HCT116 (cell line): ENCODE data around the gene CHST10. TPM values are rescaled to one million over a fixed set of nuclear protein-coding genes. Genes with fewer than 3 reads are reported as not detected.

Source experiments
- ATAC-seq: fragments of 200-7000 bp; cut with Tn5 transposase; 2 replicates; pipeline ENCODE4 v1.9.1; 2020; ENCODE audit warnings: mild to moderate bottlenecking, moderate library complexity
- BruUV-seq: library from RNA; stranded (reverse); fragments of 400-500 nt; replicated peaks from 2 replicates; lab custom pipeline; 2021; lab: Mats Ljungman, UMichigan
- CTCF ChIA-PET: fragments of 300-600 bp; sonication (Branson Sonifier 250); formaldehyde crosslinking; loops from one replicate; lab custom pipeline; 2021; ENCODE audit warnings: antibody characterized with exemption; lab: Charles Lee
- POLR2A ChIA-PET: fragments of 300-600, 350-600 bp; sonication (Branson Sonifier 250); formaldehyde crosslinking; loops from one replicate; lab custom pipeline; 2021; ENCODE audit warnings: antibody characterized with exemption; lab: Charles Lee
- RAD21 ChIA-PET, 2 experiments: fragments of 300-600 bp; sonication (Branson Sonifier 250); formaldehyde crosslinking; loops; one replicate each; lab custom pipeline; 2023; ENCODE audit warnings: low total read pairs in 2 of 2; ENCODE audit not compliant: uncharacterized antibody in 2 of 2, unreplicated experiment in 2 of 2, low non-redundant PET in 1 of 2; lab: Charles Lee
- DNase-seq: peaks from one replicate; pipeline ENCODE4 v3.0.0-alpha.2; 2010; ENCODE audit warnings: low read depth, low spot score
- H2AFZ ChIP-seq: fragments of 200-600 bp; shearing (Covaris generic), sonication (generic); 2 replicates; pipeline ENCODE4 v1.6.1; 2017; ENCODE audit warnings: low read depth, mixed run types, mixed read lengths, antibody characterized with exemption, low read length; ENCODE audit not compliant: poor library complexity, severe bottlenecking
- H3K27ac ChIP-seq: 2 replicates; pipeline ENCODE4 v1.5.1; 2012; ENCODE audit warnings: low read depth, low read length
- H3K27me3 ChIP-seq: fragments of 200-600 bp; sonication (generic); 2 replicates; pipeline ENCODE4 v1.6.1; 2016; ENCODE audit warnings: mixed run types, low read length, mixed read lengths; ENCODE audit not compliant: insufficient read depth
- H3K36me3 ChIP-seq, 2 experiments: fragments of 200-500 bp in 1 of 2; fragments of 200-600 bp in 1 of 2; sonication (Bioruptor generic) in 1 of 2; sonication (generic) in 1 of 2; 2 replicates each; pipeline versions ENCODE4 v1.5.1 to v1.6.1; 2014 to 2016; ENCODE audit warnings: low read length in 2 of 2, inconsistent platforms in 1 of 2, mixed read lengths in 1 of 2, mixed run types in 1 of 2; ENCODE audit not compliant: insufficient read depth in 2 of 2, control insufficient read depth in 1 of 2
- H3K4me1 ChIP-seq, 2 experiments: fragments of 200-600 bp in 1 of 2; sonication (generic) in 1 of 2; 2 replicates each; pipeline versions ENCODE4 v1.5.1 to v1.6.1; 2012 to 2017; ENCODE audit warnings: low read length in 2 of 2, inconsistent platforms in 1 of 2, mild to moderate bottlenecking in 1 of 2, mixed read lengths in 1 of 2, mixed run types in 1 of 2, moderate library complexity in 1 of 2; ENCODE audit not compliant: insufficient read depth in 2 of 2, control insufficient read depth in 1 of 2
- H3K4me2 ChIP-seq: fragments of 200-600 bp; sonication (generic); 2 replicates; pipeline ENCODE4 v1.6.1; 2017; ENCODE audit warnings: mixed run types, low read length, mixed read lengths
- H3K4me3 ChIP-seq, 2 experiments: fragments of 200-600 bp in 1 of 2; sonication (generic) in 1 of 2; replicated peaks in 1 of 2; 2 replicates each; pipeline ENCODE4 v1.5.1; 2011 to 2016; ENCODE audit warnings: low read length in 2 of 2, control low read depth in 1 of 2, low read depth in 1 of 2, mild to moderate bottlenecking in 1 of 2, mixed read lengths in 1 of 2, mixed run types in 1 of 2
- H3K79me2 ChIP-seq: fragments of 200-600 bp; sonication (generic); 2 replicates; pipeline ENCODE4 v1.6.1; 2017; ENCODE audit warnings: mild to moderate bottlenecking, mixed run types, low read length, moderate library complexity, mixed read lengths; ENCODE audit not compliant: insufficient read depth
- H3K9ac ChIP-seq: fragments of 200-600 bp; sonication (generic); 2 replicates; pipeline ENCODE4 v1.6.1; 2016; ENCODE audit warnings: low read length, mixed read lengths
- H3K9me2 ChIP-seq: fragments of 200-600 bp; sonication (generic), shearing (Covaris generic); 2 replicates; pipeline ENCODE4 v1.6.1; 2017; ENCODE audit warnings: mixed run types, mild to moderate bottlenecking, moderate library complexity; ENCODE audit not compliant: insufficient read depth
- H3K9me3 ChIP-seq, 2 experiments: fragments of 200-500 bp in 1 of 2; fragments of 200-600 bp in 1 of 2; sonication (Bioruptor generic) in 1 of 2; sonication (generic) in 1 of 2; 2 replicates each; pipeline ENCODE4 v1.6.1; 2014 to 2017; ENCODE audit warnings: low read length in 2 of 2, mixed read lengths in 2 of 2, inconsistent platforms in 1 of 2, low read depth in 1 of 2, mild to moderate bottlenecking in 1 of 2, mixed run types in 1 of 2, moderate library complexity in 1 of 2; ENCODE audit not compliant: control insufficient read depth in 1 of 2, insufficient read depth in 1 of 2
- H4K20me1 ChIP-seq: fragments of 200-600 bp; sonication (generic), shearing (Covaris generic); 2 replicates; pipeline ENCODE4 v1.6.1; 2017; ENCODE audit warnings: mixed run types, mild to moderate bottlenecking, moderate library complexity; ENCODE audit not compliant: insufficient read depth
- CEBPB ChIP-seq: IDR thresholded peaks from 2 replicates; pipeline ENCODE4 v1.6.1; 2012; ENCODE audit warnings: low read depth
- ELF1 ChIP-seq: IDR thresholded peaks from 2 replicates; pipeline ENCODE4 v1.6.1; 2012; ENCODE audit warnings: low read depth, borderline replicate concordance
- EZH2phosphoT487 ChIP-seq: fragments of 200-600 bp; IDR thresholded peaks from 2 replicates; pipeline ENCODE4 v1.6.1; 2018; ENCODE audit warnings: antibody characterized with exemption, borderline replicate concordance
- POLR2A ChIP-seq: IDR thresholded peaks from 2 replicates; pipeline ENCODE4 v1.7.0; 2011; ENCODE audit warnings: borderline replicate concordance; ENCODE audit not compliant: insufficient read depth, insufficient read length; ENCODE audit errors: extremely low read depth
- POLR2AphosphoS5 ChIP-seq: IDR thresholded peaks from 2 replicates; pipeline ENCODE4 v1.6.1; 2011; ENCODE audit warnings: mild to moderate bottlenecking, low read depth, low read length, moderate library complexity
- RAD21 ChIP-seq: IDR thresholded peaks from 2 replicates; pipeline ENCODE4 v1.6.1; 2012; ENCODE audit warnings: low read depth, mild to moderate bottlenecking
- ZNF274 ChIP-seq: fragments of 200-500 bp; sonication (Bioruptor generic); IDR thresholded peaks from 2 replicates; pipeline ENCODE4 v1.6.1; 2014; ENCODE audit warnings: mild to moderate bottlenecking, low read depth, low read length, inconsistent platforms
- intact Hi-C: fragments of 100-400 bp; cut with micrococcal nuclease; formaldehyde crosslinking; loops from 2 replicates; pipeline ENCODE4 v1.10.0; 2022
- total RNA-seq: library from RNA; stranded (reverse); gene quantifications from one replicate; pipeline ENCODE4 v1.2.1, GENCODE V29; 2021; ENCODE audit not compliant: unreplicated experiment
- TF ChIP-seq, protein P1 (sequence below): IDR thresholded peaks from 2 replicates; pipeline ENCODE4 v1.6.1; 2012
- TF ChIP-seq, protein P2 (sequence below): IDR thresholded peaks from 2 replicates; pipeline ENCODE4 v1.6.1; 2012
- TF ChIP-seq, protein P3 (sequence below): IDR thresholded peaks from 2 replicates; pipeline ENCODE4 v1.6.1; 2012; ENCODE audit warnings: low read depth

The CHST10 gene
- total RNA-seq, 1 experiment from 2014 or later, result 0.27 TPM

DNA sequence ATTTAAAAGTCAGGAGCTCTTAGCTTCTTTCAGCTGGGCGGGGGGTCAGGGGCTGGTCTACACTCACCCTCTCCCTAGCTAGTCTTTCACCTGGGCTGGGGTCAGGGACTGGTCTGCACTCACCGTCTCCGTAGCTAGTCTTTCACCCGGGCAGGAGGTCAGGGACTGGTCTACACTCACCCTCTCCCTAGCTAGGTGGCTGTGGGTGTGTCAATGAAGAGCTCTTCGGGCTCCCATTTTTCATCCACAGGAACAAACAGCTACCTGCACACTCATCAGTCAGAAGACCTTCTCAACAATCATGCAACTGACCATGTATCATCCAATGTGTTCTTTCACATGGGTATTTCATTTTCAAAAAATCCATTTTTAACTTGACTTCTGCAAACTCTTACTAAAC, 8.0 kb downstream of the CHST10 start:
- Histone ChIP-seq H3K9ac (no peak overlapping the region), H3K79me2 (no peaks in the 10 kb centered on the region), H3K36me3 (no peaks in the 10 kb centered on the region), H3K4me3 (no peak overlapping the region), H3K27me3 (no peaks in the 10 kb centered on the region), H4K20me1 (no peaks in the 10 kb centered on the region), H2AFZ (no peak overlapping the region), H3K27ac (no peak overlapping the region), H3K9me3 (no peaks in the 10 kb centered on the region), H3K4me1 (no peaks in the 10 kb centered on the region), H3K9me2 (no peaks in the 10 kb centered on the region), H3K4me2 (no peak overlapping the region)
- ChIA-PET POLR2A (no interaction called here), RAD21 (no interaction called here), CTCF (interaction anchor here (1.0 kb wide), 2 partner anchors 13 to 147 kb away, joined by 3 to 5 read pairs; no protein-coding TSS in a partner anchor)
- TF ChIP-seq EZH2phosphoT487 (no peak), ELF1 (no peak), CEBPB (no peak), POLR2A (no peak), POLR2AphosphoS5 (no peak), ZNF274 (no peak), RAD21 (no peak)
- TF ChIP-seq, protein P1, sequence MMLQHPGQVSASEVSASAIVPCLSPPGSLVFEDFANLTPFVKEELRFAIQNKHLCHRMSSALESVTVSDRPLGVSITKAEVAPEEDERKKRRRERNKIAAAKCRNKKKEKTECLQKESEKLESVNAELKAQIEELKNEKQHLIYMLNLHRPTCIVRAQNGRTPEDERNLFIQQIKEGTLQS, result no peak
- TF ChIP-seq, protein P2, sequence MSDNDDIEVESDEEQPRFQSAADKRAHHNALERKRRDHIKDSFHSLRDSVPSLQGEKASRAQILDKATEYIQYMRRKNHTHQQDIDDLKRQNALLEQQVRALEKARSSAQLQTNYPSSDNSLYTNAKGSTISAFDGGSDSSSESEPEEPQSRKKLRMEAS, result no peak
- TF ChIP-seq, protein P3, sequence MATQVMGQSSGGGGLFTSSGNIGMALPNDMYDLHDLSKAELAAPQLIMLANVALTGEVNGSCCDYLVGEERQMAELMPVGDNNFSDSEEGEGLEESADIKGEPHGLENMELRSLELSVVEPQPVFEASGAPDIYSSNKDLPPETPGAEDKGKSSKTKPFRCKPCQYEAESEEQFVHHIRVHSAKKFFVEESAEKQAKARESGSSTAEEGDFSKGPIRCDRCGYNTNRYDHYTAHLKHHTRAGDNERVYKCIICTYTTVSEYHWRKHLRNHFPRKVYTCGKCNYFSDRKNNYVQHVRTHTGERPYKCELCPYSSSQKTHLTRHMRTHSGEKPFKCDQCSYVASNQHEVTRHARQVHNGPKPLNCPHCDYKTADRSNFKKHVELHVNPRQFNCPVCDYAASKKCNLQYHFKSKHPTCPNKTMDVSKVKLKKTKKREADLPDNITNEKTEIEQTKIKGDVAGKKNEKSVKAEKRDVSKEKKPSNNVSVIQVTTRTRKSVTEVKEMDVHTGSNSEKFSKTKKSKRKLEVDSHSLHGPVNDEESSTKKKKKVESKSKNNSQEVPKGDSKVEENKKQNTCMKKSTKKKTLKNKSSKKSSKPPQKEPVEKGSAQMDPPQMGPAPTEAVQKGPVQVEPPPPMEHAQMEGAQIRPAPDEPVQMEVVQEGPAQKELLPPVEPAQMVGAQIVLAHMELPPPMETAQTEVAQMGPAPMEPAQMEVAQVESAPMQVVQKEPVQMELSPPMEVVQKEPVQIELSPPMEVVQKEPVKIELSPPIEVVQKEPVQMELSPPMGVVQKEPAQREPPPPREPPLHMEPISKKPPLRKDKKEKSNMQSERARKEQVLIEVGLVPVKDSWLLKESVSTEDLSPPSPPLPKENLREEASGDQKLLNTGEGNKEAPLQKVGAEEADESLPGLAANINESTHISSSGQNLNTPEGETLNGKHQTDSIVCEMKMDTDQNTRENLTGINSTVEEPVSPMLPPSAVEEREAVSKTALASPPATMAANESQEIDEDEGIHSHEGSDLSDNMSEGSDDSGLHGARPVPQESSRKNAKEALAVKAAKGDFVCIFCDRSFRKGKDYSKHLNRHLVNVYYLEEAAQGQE, result no peak
- no TSS peak for BruUV-seq
- no peak for ATAC-seq
- intact Hi-C loops, result no loop called here
- no peak for DNase-seq
